T-helper 2 cell treated with Interferon-gamma antibody and Interleukin-4, amounts not matched to agents 5 μg/mL and 100 μg/mL, for 36 hours (primary cell): Measurements from ENCODE around the gene CCR3.
"Not testable (repeated sequence)": the region's sequence is repeated elsewhere in the genome, so short reads cannot be mapped to it uniquely, and the experiment has no call there.

Experiments used
- DNase-seq: peaks from one replicate; pipeline ENCODE4 v3.0.0; 2021; ENCODE audit warnings: low spot score
- H3K27ac Mint-ChIP-seq: one replicate; pipeline ENCODE4 v1.8.0; 2021; ENCODE audit warnings: mild to moderate bottlenecking, mixed read lengths
- H3K27me3 Mint-ChIP-seq: one replicate; pipeline ENCODE4 v1.8.0; 2021; ENCODE audit warnings: low read depth, mixed read lengths
- H3K36me3 Mint-ChIP-seq: one replicate; pipeline ENCODE4 v1.8.0; 2021; ENCODE audit warnings: low read depth, mixed read lengths
- H3K4me1 Mint-ChIP-seq: one replicate; pipeline ENCODE4 v1.8.0; 2021; ENCODE audit warnings: low read depth, mixed read lengths
- H3K4me3 Mint-ChIP-seq: one replicate; pipeline ENCODE4 v1.8.0; 2022; ENCODE audit warnings: mild to moderate bottlenecking, moderate library complexity, mixed read lengths
- H3K9me3 Mint-ChIP-seq: one replicate; pipeline ENCODE4 v1.8.0; 2021; ENCODE audit warnings: mixed read lengths

The CCR3 gene

GRCh38 chr3:46242120-46242519, at the start of gene CCR3:
Gene CCR3 (plus strand): TSS chr3:46242460. CDS start chr3:46265159, 22,699 bp downstream.
- no peak for DNase-seq
- peak within 1 kb of the TSS; percentile 9 for H3K4me3 Mint-ChIP-seq
- H3K27ac Mint-ChIP-seq = peak within 1 kb of the TSS; percentile 29

GRCh38 chr3:46192939-46193338, 49.3 kb upstream of the CCR3 start:
- Mint-ChIP-seq H3K4me3 (no peak overlapping the region), H3K27ac (no peak overlapping the region), H3K27me3 (peaks cover 31% of the 10 kb centered on the region), H3K9me3 (peaks cover 29% of the 10 kb centered on the region), H3K36me3 (no peaks in the 10 kb centered on the region), H3K4me1 (no peaks in the 10 kb centered on the region)
- no peak for DNase-seq

More at GRCh38 chr3:46242120-46242519, at the start of gene CCR3:
- Mint-ChIP-seq H3K9me3 (no peaks in the 10 kb centered on the region), H3K27me3 (peaks cover 58% of the 10 kb centered on the region), H3K36me3 (no peaks in the 10 kb centered on the region), H3K4me1 (peaks cover 10% of the 10 kb centered on the region)

- Mint-ChIP-seq H3K27me3 (peaks cover 28% of the 10 kb centered on the region), H3K27ac (no peak overlapping the region), H3K4me3 (no peak overlapping the region), H3K4me1 (no peaks in the 10 kb centered on the region), H3K9me3 (peaks cover 29% of the 10 kb centered on the region), H3K36me3 (no peaks in the 10 kb centered on the region)
- DNase-seq = no peak
These were observed 48.8 kb upstream of the CCR3 start for GRCh38 chr3:46193436-46193835.

- peaks cover 29% of the 10 kb centered on the region for H3K9me3 Mint-ChIP-seq
- DNase-seq = no peak
- no peak overlapping the region for H3K4me3 Mint-ChIP-seq
- H3K27ac Mint-ChIP-seq = no peak overlapping the region
- no peaks in the 10 kb centered on the region for H3K36me3 Mint-ChIP-seq
- H3K27me3 Mint-ChIP-seq = peaks cover 32% of the 10 kb centered on the region
- no peaks in the 10 kb centered on the region for H3K4me1 Mint-ChIP-seq
These were observed 47.2 kb upstream of the CCR3 start for GRCh38 chr3:46194868-46195553.

GRCh38 chr3:46196261-46196957, 45.9 kb upstream of the CCR3 start:
- H3K27me3 Mint-ChIP-seq = peaks cover 29% of the 10 kb centered on the region
- no peaks in the 10 kb centered on the region for H3K4me1 Mint-ChIP-seq
- no peaks in the 10 kb centered on the region for H3K36me3 Mint-ChIP-seq
- no peak overlapping the region for H3K4me3 Mint-ChIP-seq
- H3K9me3 Mint-ChIP-seq = peaks cover 29% of the 10 kb centered on the region
- DNase-seq = no peak
- no peak overlapping the region for H3K27ac Mint-ChIP-seq

GRCh38 chr3:46200211-46200610, 42.0 kb upstream of the CCR3 start:
- H3K27me3 Mint-ChIP-seq = peaks cover 29% of the 10 kb centered on the region
- peaks cover 3% of the 10 kb centered on the region for H3K9me3 Mint-ChIP-seq

GRCh38 chr3:46200790-46201189, 41.5 kb upstream of the CCR3 start:
- no peaks in the 10 kb centered on the region for H3K9me3 Mint-ChIP-seq
- no peak overlapping the region for H3K27ac Mint-ChIP-seq
- H3K36me3 Mint-ChIP-seq = peaks cover 2% of the 10 kb centered on the region
- no peak for DNase-seq
- H3K27me3 Mint-ChIP-seq = peaks cover 26% of the 10 kb centered on the region
- peaks cover 6% of the 10 kb centered on the region for H3K4me1 Mint-ChIP-seq
- no peak overlapping the region for H3K4me3 Mint-ChIP-seq

More at GRCh38 chr3:46200211-46200610, 42.0 kb upstream of the CCR3 start:
- Mint-ChIP-seq H3K4me3 (no peak overlapping the region), H3K27ac (no peak overlapping the region), H3K36me3 (peaks cover 2% of the 10 kb centered on the region), H3K4me1 (peaks cover 5% of the 10 kb centered on the region)
- no peak for DNase-seq

GRCh38 chr3:46202535-46202934, 39.7 kb upstream of the CCR3 start:
- Mint-ChIP-seq H3K9me3 (no peaks in the 10 kb centered on the region), H3K36me3 (peaks cover 4% of the 10 kb centered on the region), H3K27me3 (peaks cover 26% of the 10 kb centered on the region), H3K4me3 (no peak overlapping the region), H3K4me1 (peaks cover 7% of the 10 kb centered on the region), H3K27ac (no peak overlapping the region)
- DNase-seq = no peak

- H3K27ac Mint-ChIP-seq = no peak overlapping the region
- DNase-seq = no peak
- H3K27me3 Mint-ChIP-seq = peaks cover 26% of the 10 kb centered on the region
- H3K9me3 Mint-ChIP-seq = no peaks in the 10 kb centered on the region
- peaks cover 18% of the 10 kb centered on the region for H3K4me1 Mint-ChIP-seq
- H3K36me3 Mint-ChIP-seq = peaks cover 4% of the 10 kb centered on the region
- H3K4me3 Mint-ChIP-seq = no peak overlapping the region
These were observed 38.6 kb upstream of the CCR3 start for GRCh38 chr3:46203681-46204080.

GRCh38 chr3:46205286-46205960, 36.8 kb upstream of the CCR3 start:
- H3K4me1 Mint-ChIP-seq = peaks cover 24% of the 10 kb centered on the region
- no peak for DNase-seq
- H3K4me3 Mint-ChIP-seq = no peak overlapping the region
- no peak overlapping the region for H3K27ac Mint-ChIP-seq
- peaks cover 4% of the 10 kb centered on the region for H3K36me3 Mint-ChIP-seq
- H3K27me3 Mint-ChIP-seq = peaks cover 19% of the 10 kb centered on the region
- no peaks in the 10 kb centered on the region for H3K9me3 Mint-ChIP-seq

- H3K4me1 Mint-ChIP-seq = peaks cover 24% of the 10 kb centered on the region
- H3K27me3 Mint-ChIP-seq = peaks cover 18% of the 10 kb centered on the region
- H3K27ac Mint-ChIP-seq = no peak overlapping the region
- no peak for DNase-seq
- H3K36me3 Mint-ChIP-seq = peaks cover 4% of the 10 kb centered on the region
- peak overlapping the region; percentile 58 for H3K4me3 Mint-ChIP-seq
- H3K9me3 Mint-ChIP-seq = no peaks in the 10 kb centered on the region
These were observed 35.8 kb upstream of the CCR3 start for GRCh38 chr3:46206282-46207015.

- not testable (repeated sequence) for DNase-seq, H3K27ac Mint-ChIP-seq, H3K9me3 Mint-ChIP-seq, H3K36me3 Mint-ChIP-seq
- peaks cover 24% of the 10 kb centered on the region for H3K4me1 Mint-ChIP-seq
- H3K27me3 Mint-ChIP-seq = peaks cover 18% of the 10 kb centered on the region
- peak overlapping the region; percentile 58 for H3K4me3 Mint-ChIP-seq
These were observed 34.7 kb upstream of the CCR3 start for GRCh38 chr3:46207514-46207913.

GRCh38 chr3:46208167-46208704, 34.0 kb upstream of the CCR3 start, which contains the start of gene CCR1:
Gene CCR1 (minus strand): TSS chr3:46208313. CDS start chr3:46204313, 4,000 bp downstream.
- Mint-ChIP-seq H3K9me3 (no peaks in the 10 kb centered on the region), H3K27ac (peak within 1 kb of the TSS; percentile 76), H3K4me3 (peak within 1 kb of the TSS; percentile 58), H3K27me3 (peaks cover 18% of the 10 kb centered on the region), H3K36me3 (peaks cover 4% of the 10 kb centered on the region), H3K4me1 (peaks cover 24% of the 10 kb centered on the region)
- peak; percentile 74 for DNase-seq
